Parathyroid adenoma (tissue), 2 donors: ENCODE data around the gene PRX.

ENCODE experiments used
- H2AFZ ChIP-seq: fragments of 300-600 bp; sonication (generic); one replicate; pipeline ENCODE4 v1.7.0; 2017; ENCODE audit warnings: antibody characterized with exemption, mild to moderate bottlenecking
- H3K27ac ChIP-seq: fragments of 300-600 bp; sonication (generic); one replicate; pipeline ENCODE4 v1.7.0; 2017
- H3K27me3 ChIP-seq: fragments of 300-600 bp; sonication (generic); one replicate; pipeline ENCODE4 v1.7.0; 2017; ENCODE audit warnings: low read length; ENCODE audit not compliant: control insufficient read depth, insufficient read depth
- H3K36me3 ChIP-seq: fragments of 300-600 bp; sonication (generic); one replicate; pipeline ENCODE4 v1.7.0; 2017; ENCODE audit warnings: low read length; ENCODE audit not compliant: control insufficient read depth, insufficient read depth
- H3K4me1 ChIP-seq: fragments of 300-600 bp; sonication (generic); one replicate; pipeline ENCODE4 v1.7.0; 2017; ENCODE audit warnings: control low read depth
- H3K4me2 ChIP-seq: fragments of 300-600 bp; sonication (generic); one replicate; pipeline ENCODE4 v1.7.0; 2017; ENCODE audit warnings: low read length
- H3K4me3 ChIP-seq: fragments of 300-600 bp; sonication (generic); one replicate; pipeline ENCODE4 v1.7.0; 2017; ENCODE audit warnings: low read depth, low read length
- H3K79me2 ChIP-seq: fragments of 300-600 bp; sonication (generic); one replicate; pipeline ENCODE4 v1.7.0; 2017; ENCODE audit warnings: control low read depth
- H3K9ac ChIP-seq: fragments of 300-600 bp; sonication (generic); one replicate; pipeline ENCODE4 v1.7.0; 2017; ENCODE audit warnings: mild to moderate bottlenecking
- H3K9me3 ChIP-seq: fragments of 300-600 bp; sonication (generic); one replicate; pipeline ENCODE4 v1.7.0; 2017; ENCODE audit warnings: low read length; ENCODE audit not compliant: control insufficient read depth
- CTCF ChIP-seq: fragments of 300-600 bp; sonication (generic); IDR thresholded peaks from one replicate; pipeline ENCODE4 v1.7.0; 2017; ENCODE audit warnings: antibody characterized with exemption, mild to moderate bottlenecking
- donor health status: primary hyperparathyroidism.

Gene PRX

DNA sequence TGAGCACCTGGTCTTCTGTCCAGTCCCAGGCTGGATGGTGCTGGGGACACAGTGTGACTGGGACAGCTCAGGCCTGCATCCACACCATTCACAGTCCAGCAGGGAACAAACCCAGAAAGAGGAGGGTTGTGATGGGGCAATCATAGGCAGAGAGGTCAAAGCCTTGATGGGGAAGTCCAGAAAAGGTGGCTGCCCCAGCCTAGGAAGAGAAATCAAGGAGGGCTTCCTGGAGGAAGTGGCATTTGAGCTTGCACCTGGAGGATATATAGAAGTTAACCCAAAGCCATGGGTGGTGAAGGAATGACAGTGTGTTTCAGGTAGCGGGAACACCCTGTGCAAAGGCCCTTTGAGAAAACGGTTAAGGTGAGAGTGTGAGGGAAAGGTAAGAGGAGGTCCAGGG lies 2.6 kb upstream of the PRX start:
- Histone ChIP-seq H3K36me3 (no peaks in the 10 kb centered on the region), H3K27me3 (no peaks in the 10 kb centered on the region), H2AFZ (no peak overlapping the region), H3K4me3 (no peak overlapping the region), H3K4me1 (peaks cover 45% of the 10 kb centered on the region), H3K9ac (no peak overlapping the region), H3K4me2 (no peak overlapping the region), H3K27ac (peak overlapping the region; percentile 88), H3K9me3 (no peaks in the 10 kb centered on the region), H3K79me2 (no peaks in the 10 kb centered on the region)
- no peak for TF ChIP-seq CTCF

DNA sequence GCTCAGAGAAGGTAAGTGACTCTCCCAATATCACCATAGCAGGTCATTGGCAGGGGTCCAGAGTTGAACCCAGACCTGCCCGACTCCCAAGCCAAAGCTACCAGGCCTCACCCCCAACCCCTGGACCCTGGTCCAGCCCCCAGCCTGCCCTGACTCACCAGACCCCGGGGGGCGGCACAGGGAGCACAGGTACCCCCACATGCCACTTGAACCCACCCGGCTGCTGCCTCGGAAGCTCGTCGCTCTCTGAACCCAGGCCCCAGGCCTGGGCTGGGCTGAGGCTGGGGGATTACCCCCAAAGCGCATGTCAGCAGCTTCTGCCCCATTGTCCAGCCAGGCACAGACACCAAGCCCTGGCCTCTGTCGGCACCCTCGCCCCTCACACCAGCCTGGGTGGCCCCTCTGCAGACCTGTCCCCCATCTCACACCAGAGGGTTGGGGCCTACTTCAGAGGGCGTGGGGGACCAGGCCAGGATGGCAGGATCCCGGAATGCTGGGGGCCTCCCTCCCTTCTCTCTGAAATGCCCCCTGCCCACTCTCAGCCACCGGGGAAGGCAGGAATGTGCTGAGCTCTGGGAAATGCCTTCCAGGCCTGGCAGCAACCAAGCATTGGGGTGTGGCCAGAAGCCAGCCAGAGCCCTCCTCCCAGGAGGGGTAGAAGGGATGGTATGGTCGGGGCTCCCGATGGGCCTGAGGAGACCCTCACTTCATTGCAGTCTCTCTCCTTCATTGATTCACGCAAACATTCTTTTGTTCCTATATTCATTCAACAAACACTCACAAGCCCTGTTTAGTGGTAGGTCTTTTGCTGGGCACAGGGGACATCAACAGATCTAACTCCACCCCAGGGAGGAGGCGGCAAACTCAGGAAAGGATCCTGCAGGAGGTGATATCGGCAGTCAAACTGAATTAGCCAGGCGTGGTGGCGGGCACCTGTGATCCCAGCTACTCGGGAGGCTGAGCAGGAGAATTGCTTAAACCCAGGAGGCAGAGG lies 1.7 kb upstream of the PRX start:
- no peaks in the 10 kb centered on the region for H3K9me3 ChIP-seq
- no peak overlapping the region for H3K4me3 ChIP-seq
- TF ChIP-seq CTCF = no peak
- H3K9ac ChIP-seq = no peak overlapping the region
- peak overlapping the region; percentile 69 for H2AFZ ChIP-seq
- H3K4me1 ChIP-seq = peaks cover 45% of the 10 kb centered on the region
- H3K36me3 ChIP-seq = no peaks in the 10 kb centered on the region
- H3K4me2 ChIP-seq = peak overlapping the region; percentile 52
- H3K79me2 ChIP-seq = no peaks in the 10 kb centered on the region
- H3K27ac ChIP-seq = peak overlapping the region; percentile 40
- H3K27me3 ChIP-seq = no peaks in the 10 kb centered on the region

DNA sequence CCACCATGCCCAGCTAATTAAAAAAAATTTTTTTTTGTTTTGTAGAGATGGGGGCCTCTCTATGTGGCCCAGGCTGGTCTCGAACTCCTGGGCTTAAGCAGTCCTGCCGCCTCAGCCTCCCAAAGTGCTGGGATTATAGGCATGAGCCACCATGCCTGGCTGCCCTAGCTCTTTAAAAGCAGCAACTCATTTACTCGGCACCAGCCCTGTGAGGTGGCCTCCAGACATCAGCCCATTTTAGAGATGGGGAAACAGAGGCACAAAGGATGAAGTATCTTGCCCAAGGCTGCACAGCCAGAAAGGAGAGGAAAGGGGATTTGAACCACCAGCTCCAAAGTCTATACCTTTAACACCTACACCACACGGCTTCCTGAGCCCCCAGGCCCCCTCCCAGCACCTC lies 312 bp downstream of the PRX start:
- no peak overlapping the region for H3K4me2 ChIP-seq
- no peaks in the 10 kb centered on the region for H3K36me3 ChIP-seq
- no peaks in the 10 kb centered on the region for H3K27me3 ChIP-seq
- H3K9ac ChIP-seq = no peak overlapping the region
- no peaks in the 10 kb centered on the region for H3K79me2 ChIP-seq
- no peak overlapping the region for H3K4me3 ChIP-seq
- no peak overlapping the region for H2AFZ ChIP-seq
- TF ChIP-seq CTCF = no peak
- H3K9me3 ChIP-seq = no peaks in the 10 kb centered on the region
- peak overlapping the region; percentile 30 for H3K27ac ChIP-seq
- H3K4me1 ChIP-seq = peaks cover 45% of the 10 kb centered on the region

DNA sequence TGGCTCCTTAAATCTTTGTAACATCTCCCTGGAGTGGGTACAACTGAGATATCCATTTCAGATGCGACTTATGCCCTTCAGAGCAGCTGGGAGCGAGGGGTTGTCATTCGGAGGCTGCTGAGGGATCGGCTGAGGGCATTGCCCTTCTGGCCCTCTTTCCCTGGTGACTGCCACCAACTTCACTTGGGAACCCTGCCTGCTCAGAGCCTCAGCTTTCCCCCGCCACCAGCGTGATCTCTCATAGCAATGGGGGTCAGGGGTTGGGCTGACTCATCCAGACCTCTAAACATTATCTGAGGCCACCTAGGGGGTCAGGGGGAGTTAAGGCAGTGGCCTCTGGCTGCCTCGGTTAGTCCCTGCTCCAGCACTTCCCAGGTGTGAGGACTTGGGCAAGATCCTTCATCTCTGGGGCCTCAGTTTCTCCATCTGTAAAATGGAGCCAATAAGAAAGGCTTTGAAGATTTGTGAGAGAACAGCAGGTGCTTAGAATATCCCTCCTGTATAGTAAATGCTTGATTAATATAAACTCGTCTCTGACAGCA lies 1.1 kb downstream of the PRX start:
- Histone ChIP-seq H3K79me2 (no peaks in the 10 kb centered on the region), H3K9me3 (no peaks in the 10 kb centered on the region), H3K4me1 (peaks cover 37% of the 10 kb centered on the region), H2AFZ (peak overlapping the region; percentile 88), H3K4me3 (peak overlapping the region; percentile 20), H3K36me3 (no peaks in the 10 kb centered on the region), H3K27me3 (no peaks in the 10 kb centered on the region), H3K4me2 (peak overlapping the region; percentile 41), H3K27ac (peak overlapping the region; percentile 68), H3K9ac (no peak overlapping the region)
- TF ChIP-seq CTCF = no peak
